Retinal pigment epithelial cell (primary cell): ENCODE measurements around the gene GEMIN8.

ENCODE experiments used
- DNase-seq: peaks from one replicate; pipeline ENCODE4 v3.0.0-alpha.2; 2010; ENCODE audit warnings: low read depth
- H3K4me3 ChIP-seq: 2 replicates; pipeline ENCODE4 v1.5.1; 2011; ENCODE audit warnings: mild to moderate bottlenecking, low read length, control low read depth, moderate library complexity
- TF ChIP-seq, protein P1 (sequence below): conservative IDR thresholded peaks from 2 replicates; pipeline ENCODE4 v1.5.1; 2011; ENCODE audit warnings: low read depth, low read length, control low read depth, inconsistent platforms

GEMIN8 gene

DNA sequence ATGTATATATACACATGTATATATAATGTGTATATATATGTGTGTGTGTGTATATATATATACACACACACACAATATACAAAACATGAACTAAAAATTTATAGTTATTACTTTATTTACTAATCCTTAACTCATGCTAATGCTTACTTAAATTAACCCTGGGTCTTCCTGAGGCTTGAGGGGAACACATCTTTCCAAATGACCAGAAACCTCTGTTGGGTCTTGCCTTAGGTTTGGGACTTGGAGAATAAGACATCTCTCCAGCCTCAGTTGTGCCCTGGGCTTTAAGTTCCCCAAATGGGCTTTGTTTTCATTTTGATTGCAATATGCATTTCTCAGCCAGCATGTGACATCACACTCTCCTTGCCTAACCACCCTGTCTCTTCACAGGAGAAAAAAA lies 7.7 kb downstream of the GEMIN8 start:
- H3K4me3 ChIP-seq: no peak overlapping the region
- TF ChIP-seq, protein P1, sequence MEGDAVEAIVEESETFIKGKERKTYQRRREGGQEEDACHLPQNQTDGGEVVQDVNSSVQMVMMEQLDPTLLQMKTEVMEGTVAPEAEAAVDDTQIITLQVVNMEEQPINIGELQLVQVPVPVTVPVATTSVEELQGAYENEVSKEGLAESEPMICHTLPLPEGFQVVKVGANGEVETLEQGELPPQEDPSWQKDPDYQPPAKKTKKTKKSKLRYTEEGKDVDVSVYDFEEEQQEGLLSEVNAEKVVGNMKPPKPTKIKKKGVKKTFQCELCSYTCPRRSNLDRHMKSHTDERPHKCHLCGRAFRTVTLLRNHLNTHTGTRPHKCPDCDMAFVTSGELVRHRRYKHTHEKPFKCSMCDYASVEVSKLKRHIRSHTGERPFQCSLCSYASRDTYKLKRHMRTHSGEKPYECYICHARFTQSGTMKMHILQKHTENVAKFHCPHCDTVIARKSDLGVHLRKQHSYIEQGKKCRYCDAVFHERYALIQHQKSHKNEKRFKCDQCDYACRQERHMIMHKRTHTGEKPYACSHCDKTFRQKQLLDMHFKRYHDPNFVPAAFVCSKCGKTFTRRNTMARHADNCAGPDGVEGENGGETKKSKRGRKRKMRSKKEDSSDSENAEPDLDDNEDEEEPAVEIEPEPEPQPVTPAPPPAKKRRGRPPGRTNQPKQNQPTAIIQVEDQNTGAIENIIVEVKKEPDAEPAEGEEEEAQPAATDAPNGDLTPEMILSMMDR: no peak
- no peak for DNase-seq

DNA sequence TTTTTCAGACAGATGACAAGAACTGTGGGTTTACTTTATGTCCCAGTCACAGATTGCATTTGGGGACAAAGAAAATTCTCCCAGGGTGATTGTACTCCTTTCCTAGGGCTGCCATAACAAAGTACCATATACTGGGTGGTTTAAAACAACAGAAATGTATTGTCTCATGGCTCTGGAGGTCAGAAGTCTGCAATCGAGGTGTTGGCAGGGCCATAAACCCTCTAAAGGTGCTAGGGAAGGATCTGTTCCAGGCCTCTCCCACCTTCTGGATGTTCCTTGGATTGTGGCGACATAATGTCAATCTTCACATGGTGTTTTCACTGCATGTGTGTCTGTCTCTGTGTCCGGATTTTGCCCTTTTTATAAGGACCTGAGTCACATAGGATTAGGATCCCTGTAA lies 12.3 kb downstream of the GEMIN8 start:
- DNase-seq: no peak
- no peak overlapping the region for H3K4me3 ChIP-seq
- TF ChIP-seq, protein P1: no peak

DNA sequence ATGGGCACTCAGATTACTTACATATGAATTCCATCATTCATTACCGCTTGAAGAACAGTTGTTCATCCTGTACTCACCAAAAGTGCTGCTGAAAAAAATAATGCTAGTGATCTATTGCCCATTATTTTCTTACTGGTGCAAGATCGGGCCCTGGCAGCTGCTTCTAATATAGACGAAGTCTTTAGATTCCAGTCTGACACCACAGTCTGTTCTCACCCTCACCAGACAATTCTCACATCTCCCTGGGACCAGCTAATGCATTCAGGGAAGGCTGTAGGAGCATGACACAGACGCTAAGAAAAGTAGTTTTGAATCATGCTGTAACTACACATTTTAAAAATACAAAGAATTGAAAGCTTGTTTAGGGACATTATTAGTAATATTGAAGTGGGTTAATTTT lies 13.8 kb downstream of the GEMIN8 start:
- no peak overlapping the region for H3K4me3 ChIP-seq
- TF ChIP-seq, protein P1: no peak

DNA sequence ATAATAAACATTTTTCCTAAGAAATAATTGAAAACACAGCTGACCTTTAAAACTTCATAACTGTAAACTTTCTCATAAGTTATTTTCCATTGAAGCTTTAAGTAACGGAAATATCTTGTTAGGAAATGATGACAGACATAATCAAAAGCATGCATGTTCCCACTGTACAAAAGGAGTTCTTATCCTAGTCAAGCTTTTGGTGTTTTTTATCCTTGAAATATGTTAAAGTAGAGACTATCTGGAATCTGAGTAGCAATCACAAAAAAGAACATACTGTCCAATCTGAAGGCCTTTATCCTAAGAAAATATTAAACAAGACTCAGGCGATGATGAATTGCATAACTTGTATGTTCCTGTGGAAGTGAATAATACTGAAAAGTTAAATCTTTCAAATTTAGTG lies 14.4 kb downstream of the GEMIN8 start:
- TF ChIP-seq, protein P1: no peak
- H3K4me3 ChIP-seq: no peak overlapping the region
- no peak for DNase-seq

More for the DNA sequence above, 13.8 kb downstream of the GEMIN8 start:
- DNase-seq: no peak

DNA sequence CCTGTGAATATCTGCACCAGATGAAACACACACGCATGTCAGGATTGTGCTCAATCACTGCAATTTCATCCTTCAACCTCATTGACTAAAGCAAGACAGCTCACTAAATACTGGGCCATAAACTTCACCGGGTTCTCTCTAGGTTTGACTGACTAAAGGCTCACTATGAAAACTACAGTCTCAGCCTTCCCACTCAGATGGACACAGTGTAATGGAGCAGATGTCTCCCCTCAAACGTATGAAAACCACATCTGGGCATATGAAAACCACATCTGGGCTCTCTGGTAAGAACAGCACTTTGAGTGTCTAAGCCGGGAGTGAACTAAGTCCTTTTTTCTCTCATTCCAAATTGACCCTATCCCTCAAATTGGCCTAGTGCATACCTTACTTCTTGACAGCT lies 15.2 kb downstream of the GEMIN8 start:
- no peak overlapping the region for H3K4me3 ChIP-seq
- DNase-seq: no peak
- TF ChIP-seq, protein P1: no peak

DNA sequence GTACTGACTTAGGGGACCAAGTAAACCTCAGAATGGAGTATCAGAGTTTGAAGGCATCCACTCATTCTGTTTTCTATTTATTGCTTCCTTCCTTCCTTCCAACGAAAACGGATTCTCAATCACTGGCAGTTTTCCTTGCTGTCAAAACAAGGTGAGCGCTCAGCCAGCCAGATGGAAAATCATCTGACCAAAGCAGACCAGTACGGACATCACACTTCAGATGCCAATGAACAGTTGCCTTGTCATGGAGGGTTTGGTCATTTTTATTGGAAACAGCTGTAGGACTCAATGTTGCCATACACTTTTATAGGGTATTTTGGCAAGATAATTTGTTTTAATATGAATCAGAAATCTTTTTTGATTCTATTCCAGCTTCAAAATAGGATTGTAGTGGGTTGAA lies 16.6 kb downstream of the GEMIN8 start:
- no peak for DNase-seq
- no peak overlapping the region for H3K4me3 ChIP-seq
- TF ChIP-seq, protein P1: no peak

DNA sequence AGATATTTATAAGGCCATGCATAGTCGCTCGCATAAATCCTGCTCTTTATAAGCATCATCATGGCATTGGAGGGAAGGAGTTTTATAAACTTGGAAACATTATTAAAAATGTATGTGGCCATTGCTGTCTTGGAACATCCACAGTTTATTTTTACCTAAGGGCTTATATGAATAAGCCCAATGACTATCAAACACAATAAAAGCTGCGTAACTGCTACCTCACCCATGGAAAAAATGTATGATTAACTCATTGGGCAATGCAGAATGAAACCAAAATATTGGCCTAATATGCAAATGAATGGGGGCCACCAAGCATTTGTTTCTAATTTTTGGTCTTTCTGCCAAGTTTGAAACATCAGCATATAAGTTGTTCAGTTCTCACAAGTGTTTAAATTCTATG lies 19.1 kb downstream of the GEMIN8 start:
- H3K4me3 ChIP-seq: no peak overlapping the region
- TF ChIP-seq, protein P1: no peak
- no peak for DNase-seq
